DMS153 treated with DMSO at 0.1 percent for 48 hours (cell line): ENCODE measurements around the gene CTU2.
A peak's percentile ranks its signal among the peaks of the same experiment; 100 is the strongest.

ENCODE experiments used
- DNase-seq: peaks from one replicate; lab custom pipeline; 2025; ENCODE audit not compliant: unreplicated experiment; lab: John Stamatoyannopoulos, UW

The CTU2 gene

GRCh38 chr16:88742896-88743605 is 36.7 kb downstream of the CTU2 start:
- DNase-seq = no peak

GRCh38 chr16:88743693-88744576 is 37.6 kb downstream of the CTU2 start:
- peak; percentile 41 for DNase-seq

GRCh38 chr16:88744577-88745521 is 38.5 kb downstream of the CTU2 start:
- DNase-seq = no peak

- DNase-seq = no peak
Measured at GRCh38 chr16:88746506-88746905, 40.2 kb downstream of the CTU2 start.

GRCh38 chr16:88747588-88748301 is 41.4 kb downstream of the CTU2 start:
- peak; percentile 16 for DNase-seq

- no peak for DNase-seq
Measured at GRCh38 chr16:88748364-88748763, 42.1 kb downstream of the CTU2 start.

GRCh38 chr16:88749358-88749757 is 43.1 kb downstream of the CTU2 start:
- DNase-seq = no peak

- no peak for DNase-seq
Measured at GRCh38 chr16:88750854-88751253, 44.6 kb downstream of the CTU2 start.

- DNase-seq = no peak
Measured at GRCh38 chr16:88752386-88753002, 46.2 kb downstream of the CTU2 start.

GRCh38 chr16:88753191-88753590 is 46.9 kb downstream of the CTU2 start:
- no peak for DNase-seq

- no peak for DNase-seq
Measured at GRCh38 chr16:88753602-88754001, 47.3 kb downstream of the CTU2 start.

GRCh38 chr16:88754109-88754911 is 48.0 kb downstream of the CTU2 start:
- DNase-seq = no peak

- no peak for DNase-seq
Measured at GRCh38 chr16:88754912-88755744, 48.8 kb downstream of the CTU2 start.

GRCh38 chr16:88755745-88756443 is 49.6 kb downstream of the CTU2 start:
- DNase-seq = no peak

- DNase-seq = no peak
Measured at GRCh38 chr16:88758227-88758943, 52.1 kb downstream of the CTU2 start.

- no peak for DNase-seq
Measured at GRCh38 chr16:88758944-88759244, 52.6 kb downstream of the CTU2 start.

- peak; percentile 22 for DNase-seq
Measured at GRCh38 chr16:88759245-88759975, 53.1 kb downstream of the CTU2 start.
